ENCODE results near the gene ZFP62.

Gene ZFP62

DNA sequence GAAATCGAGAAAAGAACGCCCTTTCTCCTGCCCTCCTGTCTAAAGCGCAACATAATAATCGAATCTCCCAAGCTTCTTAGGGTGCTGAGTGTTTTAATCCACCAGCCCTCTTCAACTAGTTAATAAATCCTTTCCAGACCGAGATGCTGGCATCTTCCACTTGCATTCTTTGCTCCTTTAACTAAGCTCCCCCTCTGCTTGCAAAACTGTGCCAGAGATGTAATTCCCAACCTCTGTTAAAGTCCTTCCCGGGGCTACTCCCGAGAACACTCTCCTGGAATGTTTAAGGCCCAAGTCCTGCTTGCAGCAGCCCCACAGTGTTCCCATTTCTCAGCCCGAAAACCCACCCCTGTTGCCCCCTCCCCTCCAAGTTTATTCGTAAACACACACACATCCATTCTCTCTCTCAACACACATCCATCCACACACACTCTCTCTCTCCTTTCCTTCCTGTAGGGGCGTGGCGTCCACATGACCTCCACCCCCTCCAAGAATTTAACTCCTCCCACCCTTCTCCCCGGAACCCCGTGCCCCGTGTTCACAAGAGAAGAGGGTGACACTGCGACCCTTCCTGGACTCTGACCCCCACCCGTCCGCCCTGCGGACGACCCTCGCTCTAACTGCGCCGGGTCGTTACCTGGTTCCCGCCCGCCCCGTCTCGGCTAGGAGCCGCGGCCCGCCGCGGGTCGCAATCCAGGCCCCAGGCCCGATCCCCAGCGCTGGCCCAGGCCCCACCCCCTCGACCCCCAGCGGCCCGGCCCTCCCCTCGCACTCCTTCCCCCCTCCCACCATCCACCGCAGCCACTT is 51.5 kb downstream of the ZFP62 start:
- DNase-seq = peak; percentile 92

DNA sequence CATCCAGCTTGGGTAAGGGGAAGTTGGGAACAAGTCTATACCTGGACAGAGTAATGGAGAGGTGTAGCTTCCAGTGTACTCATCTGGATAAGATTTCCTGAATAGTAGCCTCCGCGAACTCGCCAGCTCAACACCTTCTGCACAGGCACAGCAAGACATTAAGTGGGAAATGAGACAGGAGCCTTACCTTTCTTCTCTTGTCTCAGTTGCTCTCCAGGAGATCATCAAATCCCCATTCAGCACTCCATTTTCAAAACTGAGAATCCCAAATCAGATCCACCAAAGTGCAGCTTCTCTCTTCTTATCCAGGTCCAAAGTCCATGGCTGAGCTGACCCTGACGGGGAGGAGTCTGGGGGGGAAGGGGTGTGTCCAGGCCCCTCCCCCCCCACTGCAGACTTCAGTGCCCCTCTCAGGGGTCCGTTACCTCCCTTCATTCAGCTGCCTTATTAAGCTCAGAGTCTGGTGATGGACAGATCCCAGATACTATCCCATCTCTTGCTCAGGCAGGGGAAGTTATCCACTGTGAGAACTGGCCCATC is 52.5 kb downstream of the ZFP62 start:
- no peak for DNase-seq

DNA sequence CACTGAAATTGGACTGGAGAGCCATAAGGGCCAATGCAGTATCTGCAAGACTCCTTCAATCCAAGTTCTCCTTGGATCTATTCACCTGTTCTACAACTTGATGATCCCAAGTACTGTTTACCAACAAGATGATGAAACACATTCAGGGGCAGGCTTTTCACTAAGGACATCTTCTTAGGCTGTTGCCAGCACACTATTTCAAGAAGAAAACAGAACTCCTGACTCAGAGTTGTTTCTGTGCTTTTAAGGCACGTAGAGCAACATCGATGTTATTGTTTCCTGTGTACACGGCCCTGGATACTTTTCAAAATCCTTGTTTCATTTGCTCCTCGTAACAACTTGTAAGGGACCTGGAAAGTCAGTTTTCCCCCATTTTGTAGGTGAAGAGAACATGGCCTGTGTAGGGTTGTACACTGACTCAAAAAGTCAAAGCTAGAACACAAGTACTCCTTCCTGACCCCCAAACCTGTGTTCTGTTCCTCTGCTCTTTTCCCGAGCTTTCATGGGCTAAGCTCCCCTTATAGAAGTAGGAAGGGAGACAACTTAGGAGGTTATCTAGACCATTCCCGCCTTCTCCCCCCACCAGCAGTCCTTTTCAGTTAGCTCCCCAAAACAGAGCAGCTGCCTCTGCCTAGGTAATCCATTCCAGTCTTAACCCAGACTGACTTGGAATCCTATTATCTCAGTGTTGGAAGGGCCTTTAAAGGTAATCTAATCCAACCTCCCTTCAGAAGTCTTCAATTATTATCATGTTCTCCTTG is 53.2 kb downstream of the ZFP62 start:
- DNase-seq = no peak

DNA sequence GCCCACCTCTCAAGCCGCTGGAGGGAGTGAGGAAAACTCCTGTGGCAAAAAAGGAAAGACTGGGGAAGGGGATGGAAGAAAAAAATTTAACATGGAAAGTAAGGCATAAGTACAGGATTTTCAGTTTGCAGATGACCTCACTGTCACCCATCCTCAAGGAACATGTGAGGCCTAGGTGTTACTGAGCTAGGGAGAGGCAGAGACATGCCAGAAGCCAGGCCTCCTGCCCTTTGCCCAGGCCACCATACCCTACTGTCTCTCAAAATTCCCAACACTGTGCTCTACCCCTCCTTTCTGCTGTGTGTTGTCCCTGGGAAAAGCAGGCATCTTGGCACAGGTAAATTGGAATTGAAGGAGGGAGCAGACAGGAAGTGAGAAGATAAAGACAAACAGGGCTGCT is 54.0 kb downstream of the ZFP62 start:
- no peak for DNase-seq

DNA sequence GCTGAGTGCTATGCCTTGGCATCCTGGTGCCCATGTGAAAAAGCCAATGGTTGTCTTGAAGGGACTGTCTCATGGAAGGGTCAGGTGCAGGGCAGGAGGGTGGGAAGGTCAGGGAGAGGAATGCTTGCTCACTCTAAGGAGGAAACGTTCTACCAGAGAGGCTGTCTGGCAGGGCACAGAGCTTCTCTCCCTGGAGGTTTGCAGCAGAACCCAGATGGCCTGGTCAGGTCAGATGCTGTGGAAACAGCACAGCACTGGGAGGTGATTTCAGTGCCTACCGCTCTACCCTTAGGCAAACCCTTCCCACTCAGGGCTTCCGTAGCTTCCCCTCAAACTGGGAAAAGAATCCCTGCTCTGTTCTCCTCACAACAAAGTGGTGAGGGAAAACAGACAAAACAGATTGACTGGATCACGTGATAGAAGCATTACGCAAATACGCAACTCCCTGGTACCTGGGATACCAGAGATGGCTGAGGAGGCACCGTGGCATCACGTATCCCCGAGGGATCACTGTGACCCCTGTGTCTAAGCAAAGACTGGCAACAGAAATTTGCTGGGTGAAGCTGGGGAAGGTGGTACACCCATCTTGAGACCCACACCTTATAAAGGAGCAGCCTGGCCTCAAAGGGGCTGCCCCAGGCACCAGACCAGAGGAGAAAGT is 54.6 kb downstream of the ZFP62 start:
- no peak for DNase-seq

DNA sequence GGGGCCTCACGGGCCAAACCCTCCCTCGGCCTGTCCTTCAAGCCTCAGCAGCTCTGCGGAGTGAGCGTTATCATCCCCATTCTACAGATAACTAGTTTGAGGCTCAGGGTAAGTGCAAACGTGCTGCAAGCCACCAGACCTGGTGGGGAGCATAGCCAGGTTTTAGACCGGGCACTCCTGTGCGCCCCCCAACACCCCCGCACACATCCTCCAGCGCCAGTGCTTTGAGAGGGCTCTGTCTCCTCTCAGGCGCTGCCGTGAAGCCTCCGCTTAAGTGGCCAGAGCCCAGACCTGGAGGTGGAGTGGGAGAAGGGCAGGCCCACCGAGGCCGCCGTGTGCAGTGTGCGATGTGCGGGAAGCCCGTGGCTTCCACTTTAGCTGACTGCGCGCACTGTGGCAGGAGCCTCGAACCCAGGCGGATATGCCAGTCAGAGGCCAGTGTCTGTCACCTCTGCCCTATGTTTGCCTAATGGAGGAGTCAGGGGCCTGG is 56.9 kb downstream of the ZFP62 start:
- no peak for DNase-seq

DNA sequence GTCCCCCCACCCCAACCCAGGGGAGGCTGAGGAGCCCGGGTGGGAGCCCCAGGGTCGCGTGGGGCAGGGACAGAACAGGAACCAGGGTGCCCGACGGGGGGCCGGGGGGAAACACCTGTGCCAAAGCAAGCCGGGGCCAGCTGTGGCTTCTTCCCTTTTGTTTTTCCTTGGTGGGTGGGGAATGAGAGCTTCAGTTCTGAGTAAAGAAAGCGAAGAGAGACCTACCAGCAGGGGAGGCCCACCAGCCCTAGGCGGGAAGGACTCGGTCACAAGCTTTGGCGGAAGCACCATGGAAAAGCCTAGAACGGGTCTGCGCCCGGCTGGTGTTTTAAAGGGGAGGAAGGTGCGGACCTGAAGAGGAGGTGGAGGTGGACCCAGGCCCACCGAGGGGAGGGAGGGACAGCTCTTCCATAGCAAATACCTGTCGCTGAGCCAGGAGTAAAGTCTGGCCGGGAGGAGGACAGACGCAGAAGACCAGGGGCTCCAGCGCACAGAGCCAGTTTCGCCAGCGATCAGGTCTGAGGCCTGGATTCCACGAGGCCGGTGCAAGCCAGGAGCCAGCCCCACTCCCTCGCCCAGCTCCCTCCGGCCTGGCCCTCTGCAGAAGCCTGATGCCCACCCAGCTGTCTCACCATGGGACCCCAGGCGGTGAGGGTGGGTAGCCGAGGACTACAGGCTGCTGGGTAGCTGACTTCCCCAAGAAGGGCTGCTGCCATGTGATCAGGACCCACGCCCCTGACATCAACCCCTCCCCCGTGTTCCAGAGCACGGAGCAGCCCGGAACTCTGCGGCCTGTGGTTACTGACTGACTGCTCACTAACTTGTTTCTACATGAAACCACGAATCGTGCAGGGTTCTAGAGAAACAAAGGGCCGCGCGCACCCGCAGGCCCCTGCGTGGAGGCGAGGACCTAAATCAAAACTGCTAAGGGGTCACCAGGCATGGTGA is 57.6 kb downstream of the ZFP62 start:
- DNase-seq = peak; percentile 82

DNA sequence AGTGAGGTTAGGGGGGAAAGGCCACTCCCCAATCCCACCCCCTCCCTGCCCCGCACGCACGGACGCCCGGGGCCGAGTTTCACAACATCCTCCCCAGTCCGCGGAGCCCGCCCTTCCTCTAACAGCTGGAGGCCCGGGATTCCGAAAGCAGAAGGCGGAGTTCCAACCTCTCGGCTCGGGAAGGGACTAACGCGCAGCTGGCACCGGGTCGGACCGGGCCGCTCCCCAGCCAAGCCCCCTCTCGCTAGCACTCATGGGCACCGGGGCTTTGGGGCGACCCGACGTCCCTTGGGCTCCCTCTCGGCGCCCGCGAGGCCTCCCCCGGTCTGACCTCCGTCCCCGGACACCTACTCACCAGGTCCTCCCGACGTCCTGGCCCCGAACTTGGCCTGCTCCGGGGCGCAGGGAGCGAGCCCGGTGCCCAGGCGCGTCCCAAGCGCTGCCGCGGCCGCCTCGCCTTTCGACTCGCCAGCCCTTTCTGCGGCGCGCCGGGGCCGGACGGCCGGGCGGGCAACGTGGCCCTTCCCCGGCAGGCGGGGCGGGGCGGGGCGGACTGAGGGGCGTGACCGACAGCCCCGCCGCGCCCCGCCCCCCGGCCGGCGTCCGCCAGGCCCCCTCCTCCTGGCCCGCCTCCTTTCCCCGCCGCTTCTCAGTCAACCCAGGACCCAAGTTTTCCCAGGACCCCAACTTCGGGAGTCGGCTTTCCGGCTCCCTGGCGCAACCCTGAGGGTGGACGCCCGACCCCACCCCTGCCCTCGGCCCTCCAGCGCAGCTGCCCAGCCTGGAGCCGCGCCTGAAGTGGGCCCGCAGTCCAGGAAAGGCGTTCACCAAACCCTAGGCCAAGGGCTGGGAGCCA is 58.5 kb downstream of the ZFP62 start, which contains the start of gene MGAT1:
MGAT1 (minus strand) TSS at position 482 of the 856 bp plus-strand sequence. CDS start 9,835 bp downstream, outside the sequence.
- DNase-seq = peak; percentile 86

DNA sequence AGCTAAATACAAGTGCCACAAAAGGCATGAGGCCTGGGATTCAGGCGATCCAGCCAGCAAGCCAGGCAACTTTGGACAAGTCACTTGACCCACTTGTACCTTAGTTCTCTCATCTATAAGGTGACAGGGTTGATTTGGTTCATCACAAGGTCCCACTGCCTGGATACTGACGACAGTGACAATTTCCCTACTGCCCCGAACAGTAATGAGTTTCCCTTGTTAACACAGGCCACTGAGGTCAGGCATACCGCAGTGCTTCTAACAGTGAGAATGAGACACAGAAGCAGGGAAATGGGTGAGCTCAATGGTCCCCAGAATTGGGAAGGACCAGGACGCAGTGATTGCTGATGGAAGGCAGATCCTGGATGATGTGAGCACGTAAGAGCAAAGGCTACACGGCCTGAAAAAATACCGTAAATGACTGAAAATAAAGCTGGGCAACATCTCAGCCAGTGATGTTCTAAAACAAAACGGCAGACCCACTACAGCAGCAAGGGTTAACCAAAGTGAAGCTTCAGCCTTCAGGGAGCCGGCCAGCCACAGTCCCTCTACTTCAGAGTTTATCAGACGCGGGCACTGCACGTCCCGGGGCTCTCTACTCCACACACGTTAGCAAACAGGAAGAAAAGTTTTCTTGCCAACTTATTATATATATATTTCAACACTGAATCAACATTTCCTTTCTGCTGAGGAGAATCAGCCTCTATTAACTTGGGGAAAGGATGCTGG is 59.3 kb downstream of the ZFP62 start:
- DNase-seq = no peak

DNA sequence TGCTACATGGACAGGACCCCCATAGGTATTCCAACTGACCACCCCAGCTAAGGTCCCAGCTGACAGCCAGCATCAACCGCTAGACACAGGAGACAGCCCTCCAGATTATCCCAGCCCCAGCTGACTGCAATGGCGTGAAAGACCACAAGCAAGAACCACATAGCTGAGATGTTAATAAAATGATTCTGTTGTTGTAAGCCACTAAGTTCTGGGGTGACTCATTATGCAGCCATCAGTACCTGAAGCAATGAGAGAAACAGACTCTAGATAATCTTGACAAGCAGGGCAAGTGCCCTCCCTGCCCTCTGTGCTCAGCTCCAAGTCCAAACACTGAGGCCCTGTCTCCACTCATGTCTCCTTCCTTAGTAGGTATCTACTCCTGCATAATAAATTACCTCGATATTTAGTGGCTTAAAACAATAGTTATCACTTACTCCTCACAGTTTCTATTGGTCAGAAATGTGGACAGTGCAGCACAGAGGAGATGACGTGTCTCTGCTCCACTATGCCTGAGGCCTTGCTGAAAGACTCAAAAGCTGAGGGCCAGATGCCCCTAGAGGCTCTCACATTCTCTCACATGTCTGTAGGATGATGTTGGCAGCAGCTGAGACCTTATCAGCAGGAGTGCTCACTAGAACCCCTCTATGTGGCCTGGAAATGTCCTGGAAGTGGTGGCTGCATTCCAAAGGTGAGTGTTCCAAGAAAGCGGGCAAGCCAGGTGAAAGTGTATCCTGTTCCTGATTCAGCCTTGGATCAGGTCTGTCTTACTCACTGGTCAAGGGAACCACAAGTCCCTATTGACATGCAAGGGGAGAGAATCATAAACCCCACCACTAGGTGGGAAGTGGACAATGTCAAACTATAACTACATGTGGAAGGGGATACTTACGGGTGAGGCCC is 60.9 kb downstream of the ZFP62 start:
- DNase-seq = no peak

DNA sequence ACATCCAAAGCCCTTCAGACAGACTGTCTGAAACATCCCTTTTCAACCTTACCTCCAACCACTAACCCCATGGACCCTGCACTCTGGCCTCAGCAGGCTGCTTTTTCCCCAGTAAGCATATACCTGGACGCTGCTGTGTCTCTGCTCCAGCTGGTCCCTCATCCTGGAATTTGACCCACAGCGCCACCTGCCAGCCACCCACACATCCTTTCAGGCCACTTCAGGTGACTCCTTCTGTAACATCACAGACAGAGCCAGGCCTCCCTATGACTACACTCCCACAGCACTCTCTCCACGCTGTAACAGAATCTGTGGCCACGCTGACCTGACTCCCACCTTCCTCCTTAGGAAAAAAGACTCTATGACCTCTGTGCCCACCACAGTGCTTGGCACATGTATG is 61.9 kb downstream of the ZFP62 start:
- DNase-seq = no peak

DNA sequence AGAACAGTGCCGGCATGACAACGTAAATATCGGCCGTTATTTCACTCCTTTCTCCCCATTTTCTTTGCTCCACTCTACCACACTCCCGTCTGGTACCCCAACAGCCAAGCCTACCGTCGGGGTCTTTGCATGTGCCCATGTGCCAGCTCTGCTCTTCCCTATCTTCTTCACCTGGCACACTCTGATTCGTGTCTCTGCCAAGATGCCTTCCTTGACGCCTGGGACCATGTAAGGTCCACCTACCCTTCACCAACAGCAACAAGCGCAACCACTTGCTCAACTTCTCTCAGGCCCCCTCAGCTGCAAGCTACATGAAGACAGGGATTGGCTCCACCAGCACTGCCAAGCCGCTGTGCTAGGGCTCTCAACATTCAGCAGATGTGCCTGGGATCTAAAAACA is 62.9 kb downstream of the ZFP62 start:
- no peak for DNase-seq
